NOMO-1 (cell line): ENCODE results near the gene ZNF236.
"Not testable (repeated sequence)": the region's sequence is repeated elsewhere in the genome, so short reads cannot be mapped to it uniquely, and the experiment has no call there.

Experiments
- DNase-seq, 2 experiments: peaks; one replicate each; lab custom pipeline; 2025; ENCODE audit not compliant: unreplicated experiment in 2 of 2; lab: John Stamatoyannopoulos, UW

The ZNF236 gene

DNA sequence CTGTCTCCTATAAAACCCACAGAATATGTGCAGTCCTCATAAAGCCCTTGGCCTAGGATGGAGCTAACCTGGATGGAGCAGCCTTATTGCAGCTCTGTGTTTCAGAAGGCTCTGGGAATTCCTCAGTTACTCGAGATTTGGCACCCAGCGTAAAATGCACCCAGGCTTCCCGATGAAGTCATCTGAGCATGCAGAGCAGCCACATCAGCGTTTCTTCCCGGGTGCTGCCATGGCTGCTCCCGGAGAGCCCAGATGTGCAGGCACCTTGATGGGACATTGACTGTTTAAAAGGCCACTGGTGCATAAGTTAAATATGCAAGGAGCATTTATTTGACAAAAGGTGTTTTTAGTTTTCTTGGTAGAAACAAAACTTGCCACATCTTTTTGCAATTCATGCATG, 195.0 kb downstream of the ZNF236 start:
- no peak for DNase-seq

DNA sequence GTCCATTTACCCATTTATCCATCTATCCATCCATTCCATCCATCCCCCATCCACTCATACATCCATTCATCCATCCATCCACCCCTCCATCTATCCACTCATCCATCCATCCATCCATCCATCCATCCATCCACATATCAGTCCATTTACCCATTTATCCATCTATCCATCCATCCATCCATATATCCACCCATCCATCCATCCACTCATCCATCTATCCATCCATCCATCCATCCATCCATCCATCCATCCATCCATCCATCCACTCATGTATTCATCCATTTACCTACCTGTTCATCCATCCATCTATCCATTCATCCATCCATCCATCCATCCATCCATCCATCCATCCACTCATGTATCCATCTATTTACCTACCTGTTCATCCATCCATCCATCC, 196.3 kb downstream of the ZNF236 start:
- not testable (repeated sequence) for DNase-seq

DNA sequence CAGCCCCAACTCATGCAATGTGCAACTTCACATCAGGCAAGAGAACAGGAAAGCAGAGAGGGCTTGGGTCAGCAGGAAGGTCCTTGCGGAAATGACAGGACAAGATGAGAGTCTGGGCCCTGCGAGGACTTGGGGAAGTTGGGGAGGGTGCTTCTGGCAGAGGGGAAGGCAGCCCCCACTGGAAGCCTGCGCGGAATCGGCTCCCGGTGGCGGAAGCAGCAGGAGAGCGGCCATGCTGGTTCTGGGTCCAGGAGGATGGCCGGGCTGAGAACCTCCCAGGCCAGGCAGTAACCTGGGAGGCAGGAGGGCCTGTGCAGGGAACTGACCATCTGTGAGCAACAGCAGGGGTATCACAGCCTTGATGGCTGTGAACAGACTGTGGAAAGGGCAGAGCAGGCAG, 197.3 kb downstream of the ZNF236 start:
- no peak for DNase-seq
